Small intestine (tissue), 16 donors: ENCODE results near the gene AJM1. TPM values are rescaled to one million over a fixed set of nuclear protein-coding genes. Genes with fewer than 3 reads are reported as not detected.
A peak's percentile ranks its signal among the peaks of the same experiment; 100 is the strongest.
"Not testable (repeated sequence)": the region's sequence is repeated elsewhere in the genome, so short reads cannot be mapped to it uniquely, and the experiment has no call there.

ENCODE experiments used
- DNase-seq, 2 donors: peaks; one replicate each; pipeline versions ENCODE4 v3.0.0 to v3.0.0-alpha.2; 2013
- FAIRE-seq: peaks from 2 replicates; lab custom pipeline; 2012; peaks lifted over from hg19 to GRCh38; lab: Jason Lieb, UNC
- H3K27ac ChIP-seq, 3 donors: one replicate each; pipeline ENCODE4 v1.5.1; 2013; ENCODE audit warnings: low read length in 2 of 3, mild to moderate bottlenecking in 2 of 3, control low read depth in 1 of 3, inconsistent platforms in 1 of 3, low read depth in 1 of 3, moderate library complexity in 1 of 3
- H3K27me3 ChIP-seq, 3 donors: one replicate each; pipeline ENCODE4 v1.6.1; 2013; ENCODE audit warnings: low read length in 3 of 3, inconsistent platforms in 1 of 3; ENCODE audit not compliant: control insufficient read depth in 3 of 3, insufficient read depth in 3 of 3
- H3K36me3 ChIP-seq, 3 donors: one replicate each; pipeline ENCODE4 v1.6.1; 2013; ENCODE audit warnings: low read length in 3 of 3, inconsistent platforms in 1 of 3, low read depth in 1 of 3, mild to moderate bottlenecking in 1 of 3, moderate library complexity in 1 of 3; ENCODE audit not compliant: control insufficient read depth in 3 of 3, insufficient read depth in 2 of 3
- H3K4me1 ChIP-seq, 3 donors: one replicate each; pipeline ENCODE4 v1.6.1; 2013; ENCODE audit warnings: low read length in 2 of 3, inconsistent platforms in 1 of 3, low read depth in 1 of 3, mild to moderate bottlenecking in 1 of 3, moderate library complexity in 1 of 3; ENCODE audit not compliant: control insufficient read depth in 3 of 3, insufficient read depth in 2 of 3
- H3K4me3 ChIP-seq, 3 donors: one replicate each; pipeline ENCODE4 v1.5.1; 2013; ENCODE audit warnings: low read length in 3 of 3, control low read depth in 1 of 3, inconsistent platforms in 1 of 3, low read depth in 1 of 3, mild to moderate bottlenecking in 1 of 3, moderate library complexity in 1 of 3
- H3K9me3 ChIP-seq, 2 donors: one replicate each; pipeline ENCODE4 v1.6.1; 2013; ENCODE audit warnings: low read depth in 1 of 2, low read length in 1 of 2; ENCODE audit not compliant: control insufficient read depth in 2 of 2, insufficient read depth in 1 of 2
- WGBS, 3 donors: extraction: QIAGEN DNeasy Blood & Tissue Kit; methylation state at CpG; one replicate each; pipeline ENCODE4 v1.1.7; 2013; 5-methylcytosine and 5-hydroxymethylcytosine counted together
- long read RNA-seq, 10 donors: transcript quantifications; one replicate each; lab custom pipeline, GENCODE V29; 2026
- polyA plus RNA-seq, 4 donors: library from polyadenylated mRNA; stranded (reverse) in 3 of 4; unstranded in 1 of 4; fragments of 200-250 nt in 3 of 4; fragments of 120-200 nt in 1 of 4; gene quantifications; one replicate each; pipeline versions ENCODE4 v1.2.1 to v1.2.3, GENCODE V29; 2013
- donor health status: healthy with polysubstance abuse.
- donor health status: control.
- donor health status: control.
- donor health status: Bipolar disorder and iron deficiency.
- donor health status: healthy.

AJM1 gene
- polyA plus RNA-seq = 10 to 100 TPM in 1 of 4 donors, 1 to 10 TPM in 3; 1.1 to 11.6 (median 2.6) TPM
- long read RNA-seq, donor 1, full-length matches to known transcripts = 20 of 20 reads
- long read RNA-seq, donor 1, partial matches to known transcripts = 0 of 20 reads
- long read RNA-seq, donor 1, other reads (novel, unspliced or antisense) = 0 of 20 reads
- long read RNA-seq, donor 2, full-length matches to known transcripts = 3 of 3 reads
- long read RNA-seq, donor 2, partial matches to known transcripts = 0 of 3 reads
- long read RNA-seq, donor 2, other reads (novel, unspliced or antisense) = 0 of 3 reads
- long read RNA-seq, donor 3, full-length matches to known transcripts = 12 of 12 reads
- long read RNA-seq, donor 3, partial matches to known transcripts = 0 of 12 reads
- long read RNA-seq, donor 3, other reads (novel, unspliced or antisense) = 0 of 12 reads
- long read RNA-seq, donor 4, full-length matches to known transcripts = 1 of 1 reads
- long read RNA-seq, donor 4, partial matches to known transcripts = 0 of 1 reads
- long read RNA-seq, donor 4, other reads (novel, unspliced or antisense) = 0 of 1 reads
- long read RNA-seq, donor 5, full-length matches to known transcripts = 3 of 3 reads
- long read RNA-seq, donor 5, partial matches to known transcripts = 0 of 3 reads
- long read RNA-seq, donor 5, other reads (novel, unspliced or antisense) = 0 of 3 reads
- long read RNA-seq, donor 6, full-length matches to known transcripts = 12 of 12 reads
- long read RNA-seq, donor 6, partial matches to known transcripts = 0 of 12 reads
- long read RNA-seq, donor 6, other reads (novel, unspliced or antisense) = 0 of 12 reads
- long read RNA-seq, donor 7 = 0 reads
- long read RNA-seq, donor 8 = 0 reads
- long read RNA-seq, donor 9, full-length matches to known transcripts = 3 of 3 reads
- long read RNA-seq, donor 9, partial matches to known transcripts = 0 of 3 reads
- long read RNA-seq, donor 9, other reads (novel, unspliced or antisense) = 0 of 3 reads
- long read RNA-seq, donor 10, full-length matches to known transcripts = 16 of 16 reads
- long read RNA-seq, donor 10, partial matches to known transcripts = 0 of 16 reads
- long read RNA-seq, donor 10, other reads (novel, unspliced or antisense) = 0 of 16 reads

- Histone ChIP-seq H3K4me3 (peak within 1 kb of the TSS; percentile 36 to 52 (median 38)), H3K27me3 (peaks cover 3 to 20% (median 9%) of the 10 kb centered on the region in 3 donors), H3K36me3 (peaks cover 2 to 37% (median 13%) of the 10 kb centered on the region in 3 donors), H3K27ac (peak within 1 kb of the TSS; percentile 59 to 84 (median 59)), H3K4me1 (peaks cover 0 to 59% (median 4%) of the 10 kb centered on the region in 3 donors)
- 0 to 1% (median 1%) methylated on average over 17 to 25 of the region's 27 CpGs for WGBS, 3 donors
- FAIRE-seq, H3K9me3 ChIP-seq: not testable (repeated sequence)
- peak; percentile 74 to 94 for DNase-seq
Observed at GRCh38 chr9:136842380-136842948, at the start of gene AJM1. Gene AJM1 (plus strand): TSS chr9:136842478. CDS start chr9:136844415, 1,937 bp downstream.

DNA sequence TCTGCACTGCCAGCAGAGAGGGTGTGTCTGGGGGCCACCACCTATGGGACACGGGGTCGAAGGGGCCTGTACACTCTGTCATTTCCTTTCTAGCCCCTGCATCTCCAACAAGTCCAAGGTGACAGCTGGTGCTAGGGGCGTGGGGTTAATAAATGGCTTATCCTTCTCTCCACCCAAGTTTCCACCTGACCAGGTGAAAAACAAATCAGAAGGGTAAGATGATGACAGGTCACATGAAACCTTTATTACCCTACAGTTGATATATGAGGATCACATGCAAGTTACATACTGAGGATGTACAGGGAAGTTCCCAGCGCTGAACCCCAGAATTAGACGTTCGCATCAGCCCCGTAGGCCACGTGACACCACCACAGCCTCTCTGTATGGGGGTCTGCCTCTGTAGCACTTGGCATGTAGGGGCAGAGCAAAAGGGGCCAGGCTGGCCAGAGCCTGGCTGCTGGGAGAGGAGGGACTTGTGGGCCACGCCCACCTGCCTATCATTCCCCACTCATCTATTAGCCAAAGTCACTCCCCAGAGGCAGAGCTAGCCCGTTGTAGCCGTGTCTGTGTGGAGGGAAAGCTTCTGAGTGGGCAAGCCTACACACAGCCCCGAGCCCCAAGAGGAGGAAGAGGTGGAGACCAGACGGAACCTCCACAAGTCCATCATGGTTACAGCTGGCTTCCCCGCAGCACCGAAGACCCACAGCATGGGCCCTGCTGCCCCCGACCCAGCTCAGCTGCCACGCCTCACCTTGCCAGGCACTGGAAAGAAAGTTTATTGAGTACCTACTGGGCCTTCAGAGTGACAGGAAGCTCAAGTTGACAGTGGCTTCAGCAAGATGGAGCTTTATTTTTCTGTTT is 49.0 kb upstream of the AJM1 start:
- FAIRE-seq (no peak), DNase-seq (peak; percentile 68 to 96)
- 40 to 69% (median 43%) methylated on average over 17 of the region's 17 CpGs for WGBS, 3 donors
- Histone ChIP-seq H3K4me3 (peak overlapping the region in 1 of 3 donors; percentile 92), H3K27me3 (no peaks in the 10 kb centered on the region), H3K27ac (peak overlapping the region; percentile 1 to 100 (median 95)), H3K36me3 (peaks cover 0 to 38% (median 0%) of the 10 kb centered on the region in 3 donors), H3K9me3 (no peaks in the 10 kb centered on the region), H3K4me1 (peaks cover 0 to 75% (median 0%) of the 10 kb centered on the region in 3 donors)

GRCh38 chr9:136794281-136794999 is 47.8 kb upstream of the AJM1 start:
- H3K27me3 ChIP-seq = peaks cover 0 to 1% (median 0%) of the 10 kb centered on the region in 3 donors
- DNase-seq = no peak
- FAIRE-seq = no peak
- WGBS, 3 donors = 85 to 89% (median 88%) methylated on average over 14 of the region's 14 CpGs
- no peaks in the 10 kb centered on the region for H3K9me3 ChIP-seq
- peak overlapping the region in 1 of 3 donors; percentile 100 for H3K27ac ChIP-seq
- no peak overlapping the region for H3K4me3 ChIP-seq
- peaks cover 0 to 38% (median 0%) of the 10 kb centered on the region in 3 donors for H3K36me3 ChIP-seq
- peaks cover 0 to 84% (median 0%) of the 10 kb centered on the region in 3 donors for H3K4me1 ChIP-seq

DNA sequence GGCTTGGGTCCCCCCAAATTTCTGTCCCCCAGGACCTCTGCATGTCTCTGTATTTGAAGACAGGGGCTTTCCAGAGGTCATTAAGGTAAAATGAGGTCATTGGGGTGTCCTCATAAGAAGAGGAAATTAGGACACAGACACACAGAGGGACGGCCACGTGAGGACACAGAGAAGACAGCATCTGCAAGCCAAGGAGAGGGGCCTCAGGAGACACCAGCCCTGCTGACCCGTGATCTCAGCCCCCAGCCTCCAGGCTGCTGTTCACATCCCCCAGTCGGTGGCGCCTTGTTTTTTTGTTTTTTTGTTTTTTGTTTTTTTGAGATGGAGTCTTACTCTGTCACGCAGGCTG is 47.3 kb upstream of the AJM1 start:
- 71 to 85% (median 80%) methylated on average over 5 to 6 of the region's 6 CpGs for WGBS, 3 donors
- peaks cover 0 to 82% (median 0%) of the 10 kb centered on the region in 3 donors for H3K4me1 ChIP-seq
- H3K36me3 ChIP-seq = peaks cover 0 to 38% (median 0%) of the 10 kb centered on the region in 3 donors
- H3K27me3 ChIP-seq = peaks cover 0 to 3% (median 0%) of the 10 kb centered on the region in 3 donors
- no peaks in the 10 kb centered on the region for H3K9me3 ChIP-seq
- no peak for FAIRE-seq
- H3K4me3 ChIP-seq = no peak overlapping the region
- DNase-seq = no peak
- peak overlapping the region in 1 of 3 donors; percentile 100 for H3K27ac ChIP-seq

DNA sequence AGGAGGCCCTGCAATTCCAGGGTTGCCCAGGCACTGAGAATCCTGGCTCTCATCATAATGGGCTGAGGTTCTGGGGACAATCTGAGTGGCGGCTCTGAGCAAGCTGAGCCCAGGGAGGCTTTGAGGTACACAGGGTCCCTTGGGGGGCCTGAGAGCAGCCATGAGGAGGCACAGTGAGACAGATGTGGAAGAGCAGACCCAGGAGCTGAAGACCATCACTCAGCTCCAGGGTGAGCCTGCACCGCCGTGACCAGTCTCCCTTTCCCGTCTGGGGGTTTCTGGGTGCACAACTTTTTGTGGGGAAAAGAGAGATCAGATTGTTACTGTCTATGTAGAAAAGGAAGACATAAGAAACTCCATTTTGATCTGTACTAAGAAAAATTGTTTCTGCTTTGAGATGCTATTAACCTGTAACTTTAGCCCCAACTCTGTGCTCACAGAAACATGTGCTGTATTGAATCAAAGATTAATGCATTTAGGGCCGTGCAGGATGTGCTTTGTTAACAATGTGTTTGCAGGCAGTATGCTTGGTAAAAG is 46.0 kb upstream of the AJM1 start, which contains the start of gene CCDC183:
TSS of gene CCDC183 (plus strand) at position 101 of the 537 bp plus-strand sequence. CDS start at position 161, 60 bp downstream.
- no peak for FAIRE-seq
- no peak for DNase-seq
- Histone ChIP-seq H3K27me3 (peaks cover 0 to 4% (median 3%) of the 10 kb centered on the region in 3 donors), H3K27ac (peak within 1 kb of the TSS in 1 of 3 donors; percentile 100), H3K4me3 (peak within 1 kb of the TSS in 1 of 3 donors; percentile 15), H3K36me3 (peaks cover 0 to 38% (median 0%) of the 10 kb centered on the region in 3 donors), H3K9me3 (no peaks in the 10 kb centered on the region), H3K4me1 (peaks cover 0 to 81% (median 3%) of the 10 kb centered on the region in 3 donors)
- 37 to 50% (median 44%) methylated on average over 5 of the region's 5 CpGs for WGBS, 3 donors

GRCh38 chr9:136796775-136797347 is 45.4 kb upstream of the AJM1 start:
- Histone ChIP-seq H3K27ac (peak overlapping the region in 1 of 3 donors; percentile 100), H3K36me3 (peaks cover 0 to 36% (median 0%) of the 10 kb centered on the region in 3 donors), H3K4me1 (peaks cover 0 to 78% (median 3%) of the 10 kb centered on the region in 3 donors)
- not testable (repeated sequence) for H3K4me3 ChIP-seq, H3K9me3 ChIP-seq, FAIRE-seq, H3K27me3 ChIP-seq
- 9 to 19% (median 11%) methylated on average over 10 of the region's 10 CpGs for WGBS, 3 donors
- peak; percentile 29 to 86 for DNase-seq
